ENCODE measurements around the gene SLC51B.
A peak's percentile ranks its signal among the peaks of the same experiment; 100 is the strongest.
"Not testable (repeated sequence)": the region's sequence is repeated elsewhere in the genome, so short reads cannot be mapped to it uniquely, and the experiment has no call there.

SLC51B gene

GRCh38 chr15:65067317-65067644 lies 22.1 kb downstream of the SLC51B start:
- no peak for DNase-seq

- DNase-seq: no peak
Observed at GRCh38 chr15:65067645-65068402, 22.6 kb downstream of the SLC51B start, which contains the start of gene RASL12. Gene RASL12, minus strand, starts transcription at chr15:65067991. Its CDS starts 156 bp downstream, at chr15:65067835.

GRCh38 chr15:65068403-65068788 lies 23.2 kb downstream of the SLC51B start:
- DNase-seq: no peak

GRCh38 chr15:65069179-65069578 lies 24.0 kb downstream of the SLC51B start:
- no peak for DNase-seq

- DNase-seq: no peak
Observed at GRCh38 chr15:65069779-65070546, 24.8 kb downstream of the SLC51B start.

GRCh38 chr15:65071381-65071811 lies 26.2 kb downstream of the SLC51B start:
- DNase-seq: no peak

- DNase-seq: no peak
Observed at GRCh38 chr15:65072027-65072426, 26.8 kb downstream of the SLC51B start.

GRCh38 chr15:65072617-65073016 lies 27.4 kb downstream of the SLC51B start:
- no peak for DNase-seq

GRCh38 chr15:65074946-65075345 lies 29.8 kb downstream of the SLC51B start:
- not testable (repeated sequence) for DNase-seq

GRCh38 chr15:65075607-65076395 lies 30.6 kb downstream of the SLC51B start:
- not testable (repeated sequence) for DNase-seq

- no peak for DNase-seq
Observed at GRCh38 chr15:65076486-65077290, 31.5 kb downstream of the SLC51B start, which contains the start of gene KBTBD13. Gene KBTBD13, plus strand, starts transcription at chr15:65076746. Its CDS starts 70 bp downstream, at chr15:65076816.

- DNase-seq: no peak
Observed at GRCh38 chr15:65077291-65077980, 32.2 kb downstream of the SLC51B start.

GRCh38 chr15:65077981-65078352 lies 32.8 kb downstream of the SLC51B start:
- DNase-seq: peak; percentile 11 to 53 (median 16)

- DNase-seq: no peak
Observed at GRCh38 chr15:65079580-65079979, 34.4 kb downstream of the SLC51B start.

- DNase-seq: no peak
Observed at GRCh38 chr15:65081270-65081669, 36.1 kb downstream of the SLC51B start.

GRCh38 chr15:65081758-65082157 lies 36.6 kb downstream of the SLC51B start:
- no peak for DNase-seq

- peak in 2 of 6 experiments; percentile 8 to 15 for DNase-seq
Observed at GRCh38 chr15:65082303-65082953, 37.2 kb downstream of the SLC51B start.

GRCh38 chr15:65083262-65083701 lies 38.1 kb downstream of the SLC51B start:
- DNase-seq: no peak

- no peak for DNase-seq
Observed at GRCh38 chr15:65084500-65085206, 39.5 kb downstream of the SLC51B start.

- DNase-seq: no peak
Observed at GRCh38 chr15:65085207-65085753, 40.1 kb downstream of the SLC51B start.

Measured in stimulated activated naive CD4-positive, alpha-beta T cell (primary cell).